ENCODE results near the gene SMIM44.

DNA sequence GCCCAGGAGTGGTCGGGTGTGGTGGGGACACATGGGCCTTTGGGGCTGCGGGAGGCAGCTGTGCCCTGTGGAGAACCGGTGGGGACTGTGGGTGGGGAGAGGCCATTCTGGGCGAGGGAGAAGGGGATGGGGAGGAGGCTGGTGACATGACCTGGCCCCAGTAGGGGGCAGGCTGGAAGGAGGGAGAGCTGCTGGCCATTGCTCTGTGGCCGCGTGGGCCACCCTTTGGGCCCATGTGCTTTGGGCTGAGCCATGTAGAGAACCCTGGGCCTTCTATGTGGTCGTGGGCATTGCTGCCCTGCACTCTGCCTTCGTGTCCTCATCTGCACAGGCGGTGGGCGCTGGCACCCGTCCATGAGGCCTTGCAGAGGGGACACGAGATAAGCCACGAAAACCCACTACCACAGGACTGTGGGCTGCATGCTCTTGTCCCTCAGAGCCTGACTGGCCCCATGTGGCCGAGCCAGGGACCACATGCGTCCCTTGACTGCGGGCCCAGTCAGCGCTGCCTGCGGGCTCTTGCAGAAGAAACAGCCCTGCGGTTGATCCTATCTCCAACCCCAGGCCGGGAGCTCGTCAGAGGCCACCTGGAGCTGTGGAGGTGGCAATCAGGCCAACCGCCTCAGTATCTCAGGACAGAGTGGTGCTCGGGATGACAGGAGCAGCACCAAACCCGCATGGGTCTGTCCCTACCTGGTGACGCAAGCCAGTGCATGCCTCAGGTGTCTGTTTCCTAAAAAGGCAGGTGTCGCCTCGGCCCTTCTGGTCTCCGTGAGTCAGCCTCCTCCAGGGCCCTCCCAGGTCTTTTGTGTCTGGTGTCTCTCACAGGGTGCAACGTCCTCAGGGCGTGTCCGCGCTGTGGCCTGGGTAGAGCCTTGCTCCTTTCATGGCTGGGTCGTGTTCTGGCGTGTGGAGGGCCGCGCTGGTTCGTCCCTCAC, 37.2 kb upstream of the SMIM44 start:
- TF ChIP-seq EZH2 (IDR thresholded peaks at IDR 0.05; ENCODE audit: borderline replicate concordance, low read length) = no peak
- TF ChIP-seq, protein P1, sequence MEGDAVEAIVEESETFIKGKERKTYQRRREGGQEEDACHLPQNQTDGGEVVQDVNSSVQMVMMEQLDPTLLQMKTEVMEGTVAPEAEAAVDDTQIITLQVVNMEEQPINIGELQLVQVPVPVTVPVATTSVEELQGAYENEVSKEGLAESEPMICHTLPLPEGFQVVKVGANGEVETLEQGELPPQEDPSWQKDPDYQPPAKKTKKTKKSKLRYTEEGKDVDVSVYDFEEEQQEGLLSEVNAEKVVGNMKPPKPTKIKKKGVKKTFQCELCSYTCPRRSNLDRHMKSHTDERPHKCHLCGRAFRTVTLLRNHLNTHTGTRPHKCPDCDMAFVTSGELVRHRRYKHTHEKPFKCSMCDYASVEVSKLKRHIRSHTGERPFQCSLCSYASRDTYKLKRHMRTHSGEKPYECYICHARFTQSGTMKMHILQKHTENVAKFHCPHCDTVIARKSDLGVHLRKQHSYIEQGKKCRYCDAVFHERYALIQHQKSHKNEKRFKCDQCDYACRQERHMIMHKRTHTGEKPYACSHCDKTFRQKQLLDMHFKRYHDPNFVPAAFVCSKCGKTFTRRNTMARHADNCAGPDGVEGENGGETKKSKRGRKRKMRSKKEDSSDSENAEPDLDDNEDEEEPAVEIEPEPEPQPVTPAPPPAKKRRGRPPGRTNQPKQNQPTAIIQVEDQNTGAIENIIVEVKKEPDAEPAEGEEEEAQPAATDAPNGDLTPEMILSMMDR (IDR thresholded peaks at IDR 0.05; ENCODE audit: low read length) = no peak

All from OCI-LY1 (cell line).